Transverse colon (tissue), 4 donors: Measurements from ENCODE around the gene TERB1. TPM values are rescaled to one million over a fixed set of nuclear protein-coding genes. Genes with fewer than 3 reads are reported as not detected.
"Not testable (repeated sequence)": the region's sequence is repeated elsewhere in the genome, so short reads cannot be mapped to it uniquely, and the experiment has no call there.

Experiments
- DNase-seq: peaks from one replicate; pipeline ENCODE4 v3.0.0-alpha.2; 2019
- H3K27ac ChIP-seq, 4 donors: fragments of 200-600 bp; sonication (generic); 2 replicates each; pipeline ENCODE4 v1.5.1; 2016 to 2018; ENCODE audit warnings: inconsistent platforms in 4 of 4
- H3K27me3 ChIP-seq: fragments of 200-600 bp; sonication (generic); 2 replicates; pipeline ENCODE4 v1.5.1; 2017; ENCODE audit warnings: inconsistent platforms
- H3K36me3 ChIP-seq, 4 donors: fragments of 200-600 bp; sonication (generic); 2 replicates each; pipeline ENCODE4 v1.5.1; 2017 to 2019; ENCODE audit warnings: inconsistent platforms in 4 of 4
- H3K4me1 ChIP-seq, 4 donors: fragments of 200-600 bp; sonication (generic); 2 replicates each; pipeline ENCODE4 v1.5.1; 2017 to 2020; ENCODE audit warnings: inconsistent platforms in 4 of 4
- H3K4me3 ChIP-seq, 4 donors: fragments of 200-600 bp; sonication (generic); 1 replicate in 1 of 4; 2 replicates in 3 of 4; pipeline versions ENCODE4 v1.5.1 to v1.6.1; 2017 to 2019; ENCODE audit warnings: inconsistent platforms in 4 of 4
- H3K9me3 ChIP-seq, 2 donors: fragments of 200-600 bp; sonication (generic); 2 replicates each; pipeline ENCODE4 v1.5.1; 2017 to 2019; ENCODE audit warnings: inconsistent platforms in 2 of 2
- EP300 ChIP-seq: sonication (generic); formaldehyde crosslinking; IDR thresholded peaks from one replicate; pipeline ENCODE4 v1.6.1; 2017; ENCODE audit warnings: antibody characterized with exemption, low read depth
- POLR2A ChIP-seq: fragments of 450-650 bp; IDR thresholded peaks from one replicate; pipeline ENCODE4 v1.6.1; 2016; ENCODE audit warnings: antibody characterized with exemption, mild to moderate bottlenecking, moderate library complexity
- POLR2AphosphoS5 ChIP-seq, 3 donors: sonication (generic); formaldehyde crosslinking; IDR thresholded peaks; one replicate each; pipeline ENCODE4 v1.6.1; 2016; ENCODE audit warnings: antibody characterized with exemption in 3 of 3
- WGBS, 2 donors: methylation state at CpG; one replicate each; pipeline ENCODE4 v1.1.5; 2018; ENCODE audit warnings: low coverage in 1 of 2; 5-methylcytosine and 5-hydroxymethylcytosine counted together
- in situ Hi-C, 4 donors: fragments of 200-750 bp; cut with MboI; loops; one replicate each; pipeline versions ENCODE4 v1.15.0 to v1.15.1; 2017; ENCODE audit warnings: low sequenced_read_pairs in 3 of 4, low pct_ligation_motif_present in 1 of 4, low pct_unique_long_range_greater_than_20kb in 1 of 4
- intact Hi-C: fragments of 100-400 bp; cut with DNase I; formaldehyde crosslinking; loops from one replicate; pipeline ENCODE4 v1.15.1; 2023; ENCODE audit warnings: low total_unique reads
- total RNA-seq, 4 donors: library from RNA; depleted of rRNA; stranded (reverse); fragments of >200 nt; gene quantifications; one replicate each; pipeline ENCODE4 v1.1.0, GENCODE V29; 2016
- TF ChIP-seq, protein P1 (sequence below), 5 experiments: fragments of 200-600 bp in 3 of 5; fragments of 450-650 bp in 2 of 5; sonication (generic) in 3 of 5; IDR thresholded peaks; 1 replicate in 2 of 5; 2 replicates in 3 of 5; pipeline ENCODE4 v1.5.1; 2016 to 2017; ENCODE audit warnings: antibody characterized with exemption in 5 of 5, inconsistent platforms in 3 of 5, mild to moderate bottlenecking in 2 of 5, moderate library complexity in 1 of 5

TERB1 gene
- total RNA-seq, 4 donors from 2014 or later: 0.32 TPM; not detected in 3

DNA sequence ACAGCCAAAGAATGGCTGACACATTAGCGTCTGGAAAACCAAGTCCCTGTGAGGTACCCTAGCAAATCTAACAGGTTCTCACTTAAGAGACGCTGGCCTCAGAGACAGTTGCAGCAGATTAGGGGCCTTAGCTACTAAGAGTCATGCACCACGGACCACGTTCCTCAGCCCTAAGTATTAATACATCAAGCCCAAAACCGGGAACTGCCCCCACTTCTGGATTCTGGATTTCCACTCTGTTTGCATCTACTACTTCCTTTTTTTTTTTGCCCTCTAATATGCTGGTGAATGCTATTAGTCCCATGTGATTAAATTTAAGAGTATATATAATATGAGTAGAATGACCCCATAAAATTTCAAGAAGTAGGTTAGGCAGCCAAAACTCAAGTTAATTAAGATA lies 775 bp upstream of the TERB1 start:
- 87% methylated on average over 5 of the region's 5 CpGs; no CpG with 5 or more reads in 1 of the 2 donors for WGBS, 2 donors
- in situ Hi-C loops: no loop called here
- Histone ChIP-seq H3K4me1 (no peaks in the 10 kb centered on the region), H3K9me3 (no peaks in the 10 kb centered on the region), H3K36me3 (peaks cover 0 to 45% (median 18%) of the 10 kb centered on the region in 4 donors), H3K27ac (no peak overlapping the region), H3K4me3 (no peak overlapping the region), H3K27me3 (no peaks in the 10 kb centered on the region)
- TF ChIP-seq POLR2AphosphoS5 (IDR thresholded peaks at IDR 0.05) (no peak), POLR2A (no peak), EP300 (no peak)
- TF ChIP-seq, protein P1, sequence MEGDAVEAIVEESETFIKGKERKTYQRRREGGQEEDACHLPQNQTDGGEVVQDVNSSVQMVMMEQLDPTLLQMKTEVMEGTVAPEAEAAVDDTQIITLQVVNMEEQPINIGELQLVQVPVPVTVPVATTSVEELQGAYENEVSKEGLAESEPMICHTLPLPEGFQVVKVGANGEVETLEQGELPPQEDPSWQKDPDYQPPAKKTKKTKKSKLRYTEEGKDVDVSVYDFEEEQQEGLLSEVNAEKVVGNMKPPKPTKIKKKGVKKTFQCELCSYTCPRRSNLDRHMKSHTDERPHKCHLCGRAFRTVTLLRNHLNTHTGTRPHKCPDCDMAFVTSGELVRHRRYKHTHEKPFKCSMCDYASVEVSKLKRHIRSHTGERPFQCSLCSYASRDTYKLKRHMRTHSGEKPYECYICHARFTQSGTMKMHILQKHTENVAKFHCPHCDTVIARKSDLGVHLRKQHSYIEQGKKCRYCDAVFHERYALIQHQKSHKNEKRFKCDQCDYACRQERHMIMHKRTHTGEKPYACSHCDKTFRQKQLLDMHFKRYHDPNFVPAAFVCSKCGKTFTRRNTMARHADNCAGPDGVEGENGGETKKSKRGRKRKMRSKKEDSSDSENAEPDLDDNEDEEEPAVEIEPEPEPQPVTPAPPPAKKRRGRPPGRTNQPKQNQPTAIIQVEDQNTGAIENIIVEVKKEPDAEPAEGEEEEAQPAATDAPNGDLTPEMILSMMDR (IDR thresholded peaks at IDR 0.05): no peak
- no peak for DNase-seq
- intact Hi-C loops: loop anchor here (2.0 kb wide), 1 partner anchor 47 kb away; no protein-coding TSS in a partner anchor

DNA sequence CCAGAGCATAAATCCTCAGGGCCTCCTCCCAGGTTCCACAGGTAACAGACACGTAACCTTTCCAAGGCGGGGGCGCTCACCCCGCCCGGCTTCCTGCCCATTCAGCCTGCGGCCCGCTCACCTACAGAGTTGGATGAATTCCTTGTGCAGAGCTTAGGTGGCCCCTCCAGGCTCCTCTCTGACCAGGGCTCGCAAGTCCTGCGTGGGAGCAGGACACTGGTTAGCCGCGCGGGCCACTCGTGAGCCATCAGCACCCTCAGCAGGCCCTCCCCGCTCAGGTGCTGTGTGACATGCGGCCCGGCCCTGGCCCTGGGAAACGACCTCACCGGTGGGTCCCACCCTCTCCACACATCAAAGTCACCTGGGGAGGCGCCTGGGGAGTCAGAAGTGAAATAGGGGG lies 528 bp downstream of the TERB1 start:
- no peaks in the 10 kb centered on the region for H3K4me1 ChIP-seq
- no peak for DNase-seq
- intact Hi-C loops: no loop called here
- no peak for TF ChIP-seq POLR2A
- TF ChIP-seq, protein P1 (IDR thresholded peaks at IDR 0.05): no peak
- no peak for TF ChIP-seq POLR2AphosphoS5 (IDR thresholded peaks at IDR 0.05)
- in situ Hi-C loops: no loop called here
- no peaks in the 10 kb centered on the region for H3K9me3 ChIP-seq
- no peak overlapping the region for H3K4me3 ChIP-seq
- H3K36me3 ChIP-seq: peaks cover 0 to 37% (median 17%) of the 10 kb centered on the region in 4 donors
- no peak overlapping the region for H3K27ac ChIP-seq
- H3K27me3 ChIP-seq: no peaks in the 10 kb centered on the region
- 90% methylated on average over 14 of the region's 19 CpGs; no CpG with 5 or more reads in 1 of the 2 donors for WGBS, 2 donors

DNA sequence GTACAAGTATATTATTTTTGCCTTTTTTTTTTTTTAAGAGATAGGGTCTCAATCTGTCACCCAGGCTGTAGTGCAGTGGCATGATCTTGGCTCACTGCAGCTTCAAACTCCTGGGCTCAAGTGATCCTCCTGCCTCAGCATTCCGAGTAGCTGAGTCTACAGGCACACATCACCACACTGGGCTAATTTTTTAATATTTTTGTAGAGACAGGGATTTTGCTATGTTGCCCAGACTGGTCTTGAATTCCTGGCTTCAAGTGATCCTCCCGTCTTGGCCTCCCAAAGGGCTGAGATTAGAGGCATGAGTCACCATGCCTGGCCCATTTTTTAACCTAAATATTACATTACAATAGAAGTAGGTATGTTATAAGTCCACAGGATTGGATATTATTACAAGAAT lies 3.2 kb downstream of the TERB1 start:
- DNase-seq: no peak
- Histone ChIP-seq H3K4me3 (no peak overlapping the region), H3K4me1 (no peaks in the 10 kb centered on the region), H3K36me3 (peaks cover 0 to 11% (median 4%) of the 10 kb centered on the region in 4 donors), H3K9me3 (no peaks in the 10 kb centered on the region), H3K27me3 (no peaks in the 10 kb centered on the region), H3K27ac (no peak overlapping the region)
- no peak for TF ChIP-seq POLR2A
- TF ChIP-seq POLR2AphosphoS5 (IDR thresholded peaks at IDR 0.05): no peak
- no peak for TF ChIP-seq EP300
- TF ChIP-seq, protein P1 (IDR thresholded peaks at IDR 0.05): no peak
- intact Hi-C loops: no loop called here
- in situ Hi-C loops: no loop called here
- WGBS, 2 donors: 83 to 88% methylated on average over 2 of the region's 2 CpGs

DNA sequence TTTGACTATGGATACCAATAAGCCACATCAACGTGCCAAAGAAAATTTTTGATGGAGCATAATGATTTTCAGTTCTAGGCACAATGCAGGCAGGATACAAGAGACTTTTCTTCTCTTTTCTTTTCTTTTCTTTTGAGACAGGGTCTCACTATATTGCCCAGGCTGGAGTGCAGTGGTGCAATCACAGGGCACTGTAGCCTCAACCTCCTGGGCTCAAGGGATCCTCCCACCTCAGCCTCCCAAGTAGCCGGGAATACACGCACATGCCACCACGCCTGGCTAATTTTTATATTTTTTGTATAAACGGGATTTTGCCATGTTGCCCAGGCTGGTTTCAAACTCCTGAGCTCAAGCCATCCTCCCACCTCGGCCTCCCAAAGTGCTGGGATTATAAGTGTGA lies 7.4 kb downstream of the TERB1 start:
- 83 to 85% methylated on average over 6 of the region's 6 CpGs for WGBS, 2 donors

DNA sequence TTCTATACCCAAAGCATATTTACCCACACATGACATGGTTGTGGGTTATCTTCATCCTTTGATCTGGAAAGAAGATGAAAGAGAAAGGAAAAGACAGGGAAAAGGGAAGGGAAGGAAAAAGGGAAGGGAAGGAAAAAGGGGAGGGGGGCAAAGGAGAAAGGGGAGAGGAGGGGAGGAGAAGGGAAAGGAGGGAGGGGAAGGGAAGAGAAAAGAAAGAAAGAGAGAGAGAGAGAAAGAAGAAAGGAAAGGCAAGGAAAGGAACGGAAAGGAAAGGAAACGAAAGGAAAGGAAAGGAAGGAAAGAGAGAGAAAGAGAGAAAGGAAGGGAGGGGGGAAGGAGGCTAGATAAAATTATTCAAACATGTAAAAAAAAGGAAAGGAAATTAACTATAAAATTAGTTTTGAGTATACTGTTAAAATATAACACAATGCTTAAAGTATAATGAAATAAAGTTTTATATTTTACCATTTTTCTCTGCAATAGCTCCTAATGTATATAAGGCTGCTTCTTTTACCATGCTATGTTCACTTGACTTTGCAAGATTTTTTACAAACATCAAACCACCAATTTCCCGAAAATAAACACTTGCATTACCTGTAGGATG lies 11.2 kb downstream of the TERB1 start:
- intact Hi-C loops: no loop called here
- no peaks in the 10 kb centered on the region for H3K9me3 ChIP-seq
- no peaks in the 10 kb centered on the region for H3K36me3 ChIP-seq
- no peak overlapping the region for H3K27ac ChIP-seq
- no peak for DNase-seq
- TF ChIP-seq, protein P1 (IDR thresholded peaks at IDR 0.05): no peak
- TF ChIP-seq POLR2AphosphoS5 (IDR thresholded peaks at IDR 0.05) (no peak), EP300 (no peak)
- H3K4me1 ChIP-seq: no peaks in the 10 kb centered on the region
- H3K27me3 ChIP-seq: no peaks in the 10 kb centered on the region
- in situ Hi-C loops: no loop called here
- H3K4me3 ChIP-seq: no peak overlapping the region
- WGBS, 2 donors: 74 to 83% methylated on average over 3 of the region's 3 CpGs

More for the DNA sequence above, 7.4 kb downstream of the TERB1 start:
- intact Hi-C loops, H3K27me3 ChIP-seq, DNase-seq, H3K27ac ChIP-seq, in situ Hi-C loops, H3K36me3 ChIP-seq, H3K9me3 ChIP-seq, H3K4me3 ChIP-seq, H3K4me1 ChIP-seq: not testable (repeated sequence)
